Parathyroid adenoma (tissue), 2 donors: ENCODE results near the gene RASGRP4.

ENCODE experiments used
- H2AFZ ChIP-seq: fragments of 300-600 bp; sonication (generic); one replicate; pipeline ENCODE4 v1.7.0; 2017; ENCODE audit warnings: antibody characterized with exemption, mild to moderate bottlenecking
- H3K27ac ChIP-seq: fragments of 300-600 bp; sonication (generic); one replicate; pipeline ENCODE4 v1.7.0; 2017
- H3K27me3 ChIP-seq: fragments of 300-600 bp; sonication (generic); one replicate; pipeline ENCODE4 v1.7.0; 2017; ENCODE audit warnings: low read length; ENCODE audit not compliant: control insufficient read depth, insufficient read depth
- H3K36me3 ChIP-seq: fragments of 300-600 bp; sonication (generic); one replicate; pipeline ENCODE4 v1.7.0; 2017; ENCODE audit warnings: low read length; ENCODE audit not compliant: control insufficient read depth, insufficient read depth
- H3K4me1 ChIP-seq: fragments of 300-600 bp; sonication (generic); one replicate; pipeline ENCODE4 v1.7.0; 2017; ENCODE audit warnings: control low read depth
- H3K4me2 ChIP-seq: fragments of 300-600 bp; sonication (generic); one replicate; pipeline ENCODE4 v1.7.0; 2017; ENCODE audit warnings: low read length
- H3K4me3 ChIP-seq: fragments of 300-600 bp; sonication (generic); one replicate; pipeline ENCODE4 v1.7.0; 2017; ENCODE audit warnings: low read depth, low read length
- H3K79me2 ChIP-seq: fragments of 300-600 bp; sonication (generic); one replicate; pipeline ENCODE4 v1.7.0; 2017; ENCODE audit warnings: control low read depth
- H3K9ac ChIP-seq: fragments of 300-600 bp; sonication (generic); one replicate; pipeline ENCODE4 v1.7.0; 2017; ENCODE audit warnings: mild to moderate bottlenecking
- H3K9me3 ChIP-seq: fragments of 300-600 bp; sonication (generic); one replicate; pipeline ENCODE4 v1.7.0; 2017; ENCODE audit warnings: low read length; ENCODE audit not compliant: control insufficient read depth
- TF ChIP-seq, protein P1 (sequence below): fragments of 300-600 bp; sonication (generic); IDR thresholded peaks from one replicate; pipeline ENCODE4 v1.7.0; 2017; ENCODE audit warnings: antibody characterized with exemption, mild to moderate bottlenecking
- donor health status: primary hyperparathyroidism.

The RASGRP4 gene

DNA sequence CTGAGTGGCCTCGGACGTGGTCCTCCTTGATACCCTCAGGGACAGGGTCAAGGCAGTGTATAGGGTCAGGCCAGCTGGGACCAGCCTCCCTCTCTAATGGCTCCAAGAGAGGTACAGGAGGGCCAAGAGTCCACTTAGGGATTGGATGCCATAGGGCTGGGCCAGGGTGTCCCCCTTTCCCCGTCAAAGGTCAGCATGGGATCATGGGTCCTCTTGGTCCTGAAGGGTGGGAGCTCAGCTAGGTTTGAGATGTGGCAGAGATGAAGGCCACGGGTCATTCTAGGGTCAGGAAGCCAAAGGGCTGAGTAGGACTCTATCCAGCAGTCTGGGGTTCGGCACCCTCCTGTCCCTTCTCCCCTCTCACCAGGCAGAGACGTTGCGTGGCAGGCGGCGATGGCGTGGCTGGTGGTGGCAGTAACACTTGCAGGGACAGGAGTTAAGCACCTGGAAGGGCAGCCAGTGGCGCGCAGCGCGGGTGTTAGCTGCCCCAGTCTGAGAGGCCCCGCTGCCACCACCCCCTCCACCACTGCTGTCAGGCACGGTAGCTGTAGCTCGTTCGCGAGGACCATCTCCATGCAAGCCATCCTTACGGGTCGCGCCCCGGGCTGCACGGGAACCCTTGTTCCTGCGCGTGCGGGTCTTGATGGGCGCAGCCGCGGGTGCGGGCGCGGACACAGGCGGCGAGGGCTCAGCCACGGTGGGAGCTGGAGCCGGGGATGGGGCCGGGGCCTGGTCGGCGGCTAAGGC is 40.8 kb downstream of the RASGRP4 start:
- Histone ChIP-seq H3K9me3 (no peaks in the 10 kb centered on the region), H3K4me2 (no peak overlapping the region), H3K9ac (no peak overlapping the region), H3K4me1 (no peaks in the 10 kb centered on the region), H3K4me3 (no peak overlapping the region), H3K27ac (no peak overlapping the region), H3K79me2 (peaks cover 3% of the 10 kb centered on the region), H3K36me3 (no peaks in the 10 kb centered on the region), H3K27me3 (no peaks in the 10 kb centered on the region), H2AFZ (no peak overlapping the region)
- TF ChIP-seq, protein P1, sequence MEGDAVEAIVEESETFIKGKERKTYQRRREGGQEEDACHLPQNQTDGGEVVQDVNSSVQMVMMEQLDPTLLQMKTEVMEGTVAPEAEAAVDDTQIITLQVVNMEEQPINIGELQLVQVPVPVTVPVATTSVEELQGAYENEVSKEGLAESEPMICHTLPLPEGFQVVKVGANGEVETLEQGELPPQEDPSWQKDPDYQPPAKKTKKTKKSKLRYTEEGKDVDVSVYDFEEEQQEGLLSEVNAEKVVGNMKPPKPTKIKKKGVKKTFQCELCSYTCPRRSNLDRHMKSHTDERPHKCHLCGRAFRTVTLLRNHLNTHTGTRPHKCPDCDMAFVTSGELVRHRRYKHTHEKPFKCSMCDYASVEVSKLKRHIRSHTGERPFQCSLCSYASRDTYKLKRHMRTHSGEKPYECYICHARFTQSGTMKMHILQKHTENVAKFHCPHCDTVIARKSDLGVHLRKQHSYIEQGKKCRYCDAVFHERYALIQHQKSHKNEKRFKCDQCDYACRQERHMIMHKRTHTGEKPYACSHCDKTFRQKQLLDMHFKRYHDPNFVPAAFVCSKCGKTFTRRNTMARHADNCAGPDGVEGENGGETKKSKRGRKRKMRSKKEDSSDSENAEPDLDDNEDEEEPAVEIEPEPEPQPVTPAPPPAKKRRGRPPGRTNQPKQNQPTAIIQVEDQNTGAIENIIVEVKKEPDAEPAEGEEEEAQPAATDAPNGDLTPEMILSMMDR: no peak

DNA sequence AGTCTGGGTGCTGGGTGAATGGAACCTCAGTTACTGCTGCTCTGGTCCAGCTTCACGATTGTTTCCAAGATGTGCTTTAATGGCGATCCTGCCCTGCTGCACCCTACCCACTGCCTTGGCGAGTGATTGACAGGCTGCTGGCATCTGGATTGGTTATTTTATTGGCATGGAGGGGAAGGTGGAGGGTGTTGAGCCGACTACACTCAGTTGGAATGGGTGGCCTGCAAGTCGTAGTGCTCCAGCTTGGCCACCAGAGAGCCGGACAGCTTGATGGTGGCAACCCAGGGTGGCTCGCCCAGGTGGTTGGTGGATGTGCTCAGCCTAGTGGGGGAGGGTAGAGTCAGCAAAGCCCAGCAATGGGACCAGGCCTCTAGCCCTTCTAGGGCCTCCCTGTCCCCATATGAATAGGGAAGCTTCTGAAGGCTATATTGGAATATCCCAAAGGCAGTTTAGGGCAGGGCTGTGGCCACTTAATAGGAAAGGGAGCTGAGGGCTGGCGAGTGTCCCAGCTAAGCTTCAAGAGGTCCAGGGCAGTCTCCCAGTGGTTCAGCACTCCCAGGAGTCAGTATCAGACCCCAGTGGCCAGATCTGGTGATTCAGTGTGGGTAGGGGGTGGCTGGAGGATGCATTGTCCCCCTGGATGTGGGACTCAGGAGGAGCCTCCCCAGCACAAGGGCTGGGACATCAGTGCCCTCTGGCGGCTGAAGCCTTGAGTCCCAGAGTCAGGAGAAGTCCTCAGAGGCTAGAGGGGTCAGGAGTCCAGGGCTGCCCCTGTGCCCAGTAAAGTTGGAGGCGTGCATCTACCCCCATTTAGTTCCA is 41.6 kb downstream of the RASGRP4 start:
- Histone ChIP-seq H3K36me3 (no peaks in the 10 kb centered on the region), H3K27me3 (no peaks in the 10 kb centered on the region), H3K4me2 (no peak overlapping the region), H3K79me2 (peaks cover 5% of the 10 kb centered on the region), H3K4me1 (no peaks in the 10 kb centered on the region), H3K9me3 (no peaks in the 10 kb centered on the region), H2AFZ (no peak overlapping the region), H3K27ac (no peak overlapping the region), H3K4me3 (no peak overlapping the region), H3K9ac (no peak overlapping the region)
- TF ChIP-seq, protein P1: no peak

DNA sequence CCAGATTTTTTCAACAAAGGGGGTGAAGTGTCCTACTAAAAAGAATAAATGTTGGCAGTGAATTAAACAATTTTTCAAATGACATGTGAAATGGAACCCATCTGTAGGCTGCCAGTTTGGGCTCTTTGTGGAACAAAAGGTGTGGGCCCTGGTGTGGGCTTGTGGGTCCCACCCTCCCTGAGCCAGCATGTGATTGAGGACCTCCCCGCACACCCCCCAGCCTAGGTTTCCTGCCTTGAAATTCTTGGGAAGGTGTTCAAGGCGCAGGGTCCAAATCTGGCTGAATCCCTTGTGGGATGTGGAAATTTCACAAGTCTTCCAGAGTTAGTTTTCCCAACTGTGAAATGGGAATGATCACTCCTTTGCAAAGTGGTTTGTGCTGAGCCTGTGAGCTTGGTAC is 42.3 kb downstream of the RASGRP4 start:
- TF ChIP-seq, protein P1: no peak
- Histone ChIP-seq H3K4me3 (no peak overlapping the region), H3K79me2 (peaks cover 12% of the 10 kb centered on the region), H3K4me2 (no peak overlapping the region), H2AFZ (no peak overlapping the region), H3K9me3 (no peaks in the 10 kb centered on the region), H3K4me1 (no peaks in the 10 kb centered on the region), H3K27me3 (no peaks in the 10 kb centered on the region), H3K9ac (no peak overlapping the region), H3K36me3 (no peaks in the 10 kb centered on the region), H3K27ac (no peak overlapping the region)

DNA sequence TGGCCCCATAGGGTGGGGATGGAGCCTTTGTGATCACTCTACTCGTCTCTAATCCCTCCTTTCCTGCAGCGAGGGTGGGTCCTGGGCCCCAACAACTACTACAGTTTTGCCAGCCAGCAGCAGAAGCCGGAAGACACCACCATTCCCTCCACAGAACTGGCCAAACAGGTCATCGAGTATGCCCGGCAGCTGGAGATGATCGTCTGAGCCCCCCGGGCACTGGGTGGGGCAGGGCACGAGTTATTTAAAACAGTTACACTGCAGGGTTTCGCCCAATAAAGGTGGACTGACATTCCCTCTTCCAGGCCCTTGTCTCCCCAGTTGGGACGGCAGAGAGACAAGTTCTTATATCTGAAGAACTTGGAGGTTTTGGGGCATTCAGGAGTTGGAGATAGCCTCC is 42.8 kb downstream of the RASGRP4 start:
- Histone ChIP-seq H3K4me2 (no peak overlapping the region), H3K4me3 (no peak overlapping the region), H3K79me2 (peaks cover 14% of the 10 kb centered on the region), H3K9me3 (no peaks in the 10 kb centered on the region), H3K27ac (no peak overlapping the region), H3K9ac (no peak overlapping the region), H3K4me1 (no peaks in the 10 kb centered on the region), H3K36me3 (no peaks in the 10 kb centered on the region), H2AFZ (no peak overlapping the region), H3K27me3 (no peaks in the 10 kb centered on the region)
- TF ChIP-seq, protein P1: no peak
